Ishikawa (cell line): ENCODE results near the gene DGKG.
A peak's percentile ranks its signal among the peaks of the same experiment; 100 is the strongest.

Source experiments
- CEBPB ChIP-seq: IDR thresholded peaks from 2 replicates; pipeline ENCODE4 v1.6.1; 2012
- CREB1 ChIP-seq: IDR thresholded peaks from 2 replicates; pipeline ENCODE4 v1.6.1; 2012; ENCODE audit warnings: low read depth
- EGR1 ChIP-seq: IDR thresholded peaks from 2 replicates; pipeline ENCODE4 v1.6.1; 2012
- EP300 ChIP-seq: IDR thresholded peaks from 2 replicates; pipeline ENCODE4 v1.6.1; 2012; ENCODE audit warnings: borderline replicate concordance
- FOXM1 ChIP-seq: IDR thresholded peaks from 2 replicates; pipeline ENCODE4 v1.6.1; 2012; ENCODE audit warnings: low read depth, borderline replicate concordance
- MAX ChIP-seq: IDR thresholded peaks from 2 replicates; pipeline ENCODE4 v1.6.1; 2012
- NFIC ChIP-seq: IDR thresholded peaks from 2 replicates; pipeline ENCODE4 v1.6.1; 2012
- RAD21 ChIP-seq: IDR thresholded peaks from 2 replicates; pipeline ENCODE4 v1.6.1; 2012; ENCODE audit warnings: low read depth
- REST ChIP-seq: IDR thresholded peaks from 2 replicates; pipeline ENCODE4 v1.6.1; 2012; ENCODE audit warnings: low read depth, mild to moderate bottlenecking
- TAF1 ChIP-seq: IDR thresholded peaks from 2 replicates; pipeline ENCODE4 v1.6.1; 2012; ENCODE audit warnings: low read depth, mild to moderate bottlenecking
- TCF12 ChIP-seq: IDR thresholded peaks from 2 replicates; pipeline ENCODE4 v1.6.1; 2012; ENCODE audit warnings: low read depth
- TEAD4 ChIP-seq: IDR thresholded peaks from 2 replicates; pipeline ENCODE4 v1.6.1; 2012
- YY1 ChIP-seq: IDR thresholded peaks from 2 replicates; pipeline ENCODE4 v1.6.1; 2012; ENCODE audit warnings: low read depth
- ZBTB7A ChIP-seq: IDR thresholded peaks from 2 replicates; pipeline ENCODE4 v1.6.1; 2012; ENCODE audit warnings: low read depth
- TF ChIP-seq, protein P1 (sequence below): IDR thresholded peaks from 2 replicates; pipeline ENCODE4 v1.6.1; 2012

The DGKG gene

DNA sequence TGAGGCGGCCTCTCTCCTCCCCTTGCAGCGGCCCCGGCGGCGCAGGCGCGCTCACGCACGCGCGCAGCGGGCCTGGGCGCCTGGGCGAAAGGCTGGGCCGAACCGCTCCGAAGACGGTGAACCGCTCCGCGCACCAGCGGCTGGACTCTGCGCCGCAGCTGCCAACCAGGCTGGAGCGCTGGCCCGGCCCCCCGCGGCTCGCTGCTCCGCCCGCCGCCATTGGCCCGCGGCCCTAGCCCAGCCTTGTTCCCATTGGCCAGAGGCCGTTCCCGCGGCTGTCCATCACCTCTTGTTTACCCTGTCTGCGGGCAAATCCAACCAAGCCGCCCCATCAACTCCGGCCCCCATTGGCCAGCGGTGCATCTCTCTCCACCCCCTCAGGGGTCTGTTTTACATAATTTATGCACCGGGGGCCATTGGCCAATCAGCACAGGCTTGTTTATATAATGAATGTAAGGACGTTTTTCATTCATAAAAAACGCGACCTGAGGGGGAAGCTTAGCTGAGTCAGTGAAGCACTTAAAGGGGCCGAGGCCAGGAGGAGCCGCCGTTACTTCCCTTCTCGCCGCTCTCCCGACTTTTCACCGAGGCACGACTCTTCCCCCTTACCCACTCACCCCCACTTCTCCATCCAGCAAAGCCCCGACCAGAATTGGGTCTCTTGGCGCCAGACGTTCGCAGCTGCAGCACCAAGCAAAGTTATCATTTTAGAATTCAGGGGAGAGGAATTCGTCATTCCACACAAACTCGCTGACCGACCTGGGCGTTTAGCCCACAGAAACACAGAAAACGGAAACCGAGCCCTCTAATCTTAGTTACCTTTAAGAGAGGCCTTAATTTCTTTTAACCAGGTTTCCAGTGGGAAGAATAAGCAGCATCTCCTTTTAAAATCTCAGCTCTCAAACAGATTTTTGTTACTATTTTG lies 252.8 kb downstream of the DGKG start, which contains the start of gene ETV5:
Gene ETV5 (minus strand): TSS at position 149 of the 925 bp plus-strand sequence. CDS start 3,221 bp downstream, outside the sequence.
- TF ChIP-seq NFIC (peak; percentile 42), TEAD4 (no peak; the same call in 1 of the 2 replicates), YY1 (no peak; the same call in 1 of the 2 replicates), TCF12 (no peak), EP300 (no peak), ZBTB7A (no peak), CREB1 (no peak), FOXM1 (no peak), EGR1 (no peak), RAD21 (no peak), REST (no peak), TAF1 (peak; percentile 61), MAX (peak; percentile 54), CEBPB (0 out of 2 replicates have a peak, but pooled peaks have one; percentile 1)
- TF ChIP-seq, protein P1, sequence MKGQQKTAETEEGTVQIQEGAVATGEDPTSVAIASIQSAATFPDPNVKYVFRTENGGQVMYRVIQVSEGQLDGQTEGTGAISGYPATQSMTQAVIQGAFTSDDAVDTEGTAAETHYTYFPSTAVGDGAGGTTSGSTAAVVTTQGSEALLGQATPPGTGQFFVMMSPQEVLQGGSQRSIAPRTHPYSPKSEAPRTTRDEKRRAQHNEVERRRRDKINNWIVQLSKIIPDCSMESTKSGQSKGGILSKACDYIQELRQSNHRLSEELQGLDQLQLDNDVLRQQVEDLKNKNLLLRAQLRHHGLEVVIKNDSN, result no peak

DNA sequence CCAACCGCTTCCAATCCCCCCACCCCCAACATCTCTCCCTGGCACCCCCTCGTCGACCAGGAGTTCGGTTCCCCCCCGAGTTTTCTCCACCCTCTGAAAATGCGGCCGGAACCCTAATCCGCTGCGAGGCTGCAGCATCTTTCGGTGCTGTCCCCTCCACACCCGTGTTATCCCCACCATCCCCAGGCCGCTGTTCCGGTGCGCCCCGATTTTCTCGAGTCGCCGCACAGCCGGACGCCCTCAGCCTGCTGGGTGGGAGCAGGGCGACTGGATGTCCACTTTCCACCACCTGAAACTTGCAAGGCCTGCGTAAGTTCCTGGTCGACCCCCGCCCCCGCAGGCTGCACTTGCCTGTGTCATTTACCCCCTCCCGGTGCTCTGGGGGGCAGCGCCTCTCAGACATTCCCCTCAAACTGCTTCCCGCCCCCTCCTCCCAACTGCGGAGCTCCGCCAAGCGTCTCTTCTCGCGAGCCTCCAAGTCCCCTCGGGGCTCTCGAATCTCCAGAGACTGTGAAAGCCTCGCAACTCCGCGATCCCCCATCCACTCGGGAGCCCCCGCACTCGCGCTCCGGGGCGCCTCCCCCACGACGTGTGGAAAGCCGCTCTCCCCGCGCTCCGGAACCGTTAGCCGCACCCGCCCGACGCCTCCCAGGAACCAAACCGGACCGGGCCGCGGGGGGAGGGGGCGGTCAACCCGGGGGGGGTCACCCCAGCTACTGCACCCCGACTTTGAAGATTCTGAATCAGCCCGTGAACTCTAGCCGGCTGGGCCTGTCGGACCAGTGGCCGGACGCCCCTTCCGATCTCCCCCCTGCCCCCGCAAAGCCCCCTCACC lies 253.7 kb downstream of the DGKG start:
- peak; percentile 82; the same call in 1 of the 2 replicates for TF ChIP-seq ZBTB7A
- TF ChIP-seq, protein P1, result no peak
- no peak for TF ChIP-seq CEBPB
- no peak; the same call in 1 of the 2 replicates for TF ChIP-seq MAX
- TF ChIP-seq CREB1, result no peak
- TF ChIP-seq YY1, result no peak
- TF ChIP-seq EGR1, result peak; percentile 83
- TF ChIP-seq RAD21, result no peak

DNA sequence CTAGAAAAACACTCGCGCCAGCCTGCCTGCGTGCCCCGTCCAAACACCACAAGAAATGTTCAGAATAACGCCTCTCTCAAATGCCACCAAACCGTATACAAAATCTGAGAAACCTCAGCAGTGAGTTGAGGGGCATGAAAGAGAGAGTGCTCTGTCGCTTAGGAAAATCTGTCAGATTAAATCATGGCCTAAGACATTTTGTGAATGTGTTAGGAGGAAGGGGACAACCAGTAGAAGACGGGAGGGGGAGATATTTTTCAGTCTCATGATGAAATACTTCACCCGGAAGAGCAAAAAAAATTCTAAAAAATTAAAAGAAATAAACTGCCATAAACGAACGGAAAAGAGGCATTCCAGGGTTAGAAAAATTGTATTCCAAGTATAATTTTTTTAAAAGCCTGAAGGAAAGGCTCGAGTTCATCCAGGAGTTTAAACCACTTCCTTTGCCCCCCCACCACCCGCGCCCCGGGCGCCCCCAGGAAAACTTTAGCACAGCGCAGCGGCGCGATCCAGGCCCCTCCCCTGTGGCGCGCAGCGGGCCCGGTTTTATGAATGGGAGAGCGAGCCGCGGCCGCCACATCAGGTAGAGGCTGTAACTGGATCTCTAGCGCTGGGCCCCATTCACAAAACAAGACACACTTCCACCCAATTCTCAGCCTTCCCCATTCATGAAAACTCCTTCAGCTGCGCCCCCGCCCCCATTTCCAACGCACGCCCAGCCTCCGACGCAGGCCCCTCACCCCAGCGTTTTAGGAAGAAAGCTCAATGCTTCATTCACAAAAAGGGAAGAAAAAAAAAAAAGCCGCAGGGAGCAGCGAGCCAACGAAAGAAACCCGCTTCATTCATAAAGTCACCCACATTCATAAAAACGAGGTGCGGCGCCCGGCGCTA lies 254.6 kb downstream of the DGKG start:
- TF ChIP-seq CEBPB, result peak; percentile 2; the same call in 1 of the 2 replicates
- TF ChIP-seq ZBTB7A, result peak; percentile 86
- peak; percentile 24; the same call in 1 of the 2 replicates for TF ChIP-seq MAX
- TF ChIP-seq TCF12, result no peak; the same call in none of the 2 replicates
- TF ChIP-seq, protein P1, result no peak
- no peak for TF ChIP-seq TAF1
- peak; percentile 9; the same call in 1 of the 2 replicates for TF ChIP-seq RAD21
- peak; percentile 10; the same call in 1 of the 2 replicates for TF ChIP-seq YY1
- TF ChIP-seq EP300, result no peak
- no peak for TF ChIP-seq EGR1
- no peak for TF ChIP-seq FOXM1
- no peak for TF ChIP-seq REST
- no peak for TF ChIP-seq CREB1
- TF ChIP-seq TEAD4, result no peak
- TF ChIP-seq NFIC, result 0 out of 2 replicates have a peak, but pooled peaks have one; percentile 48
